Small intestine (tissue), 7 donors: Measurements from ENCODE around the gene KLHL18. TPM values are rescaled to one million over a fixed set of nuclear protein-coding genes. Genes with fewer than 3 reads are reported as not detected.
"Not testable (repeated sequence)": the region's sequence is repeated elsewhere in the genome, so short reads cannot be mapped to it uniquely, and the experiment has no call there.

Experiments used
- DNase-seq, 2 donors: peaks; one replicate each; pipeline versions ENCODE4 v3.0.0 to v3.0.0-alpha.2; 2013
- FAIRE-seq: peaks from 2 replicates; lab custom pipeline; 2012; peaks lifted over from hg19 to GRCh38; lab: Jason Lieb, UNC
- H3K27ac ChIP-seq, 3 donors: one replicate each; pipeline ENCODE4 v1.5.1; 2013; ENCODE audit warnings: low read length in 2 of 3, mild to moderate bottlenecking in 2 of 3, control low read depth in 1 of 3, inconsistent platforms in 1 of 3, low read depth in 1 of 3, moderate library complexity in 1 of 3
- H3K27me3 ChIP-seq, 3 donors: one replicate each; pipeline ENCODE4 v1.6.1; 2013; ENCODE audit warnings: low read length in 3 of 3, inconsistent platforms in 1 of 3; ENCODE audit not compliant: control insufficient read depth in 3 of 3, insufficient read depth in 3 of 3
- H3K36me3 ChIP-seq, 3 donors: one replicate each; pipeline ENCODE4 v1.6.1; 2013; ENCODE audit warnings: low read length in 3 of 3, inconsistent platforms in 1 of 3, low read depth in 1 of 3, mild to moderate bottlenecking in 1 of 3, moderate library complexity in 1 of 3; ENCODE audit not compliant: control insufficient read depth in 3 of 3, insufficient read depth in 2 of 3
- H3K4me1 ChIP-seq, 3 donors: one replicate each; pipeline ENCODE4 v1.6.1; 2013; ENCODE audit warnings: low read length in 2 of 3, inconsistent platforms in 1 of 3, low read depth in 1 of 3, mild to moderate bottlenecking in 1 of 3, moderate library complexity in 1 of 3; ENCODE audit not compliant: control insufficient read depth in 3 of 3, insufficient read depth in 2 of 3
- H3K4me3 ChIP-seq, 3 donors: one replicate each; pipeline ENCODE4 v1.5.1; 2013; ENCODE audit warnings: low read length in 3 of 3, control low read depth in 1 of 3, inconsistent platforms in 1 of 3, low read depth in 1 of 3, mild to moderate bottlenecking in 1 of 3, moderate library complexity in 1 of 3
- H3K9me3 ChIP-seq, 2 donors: one replicate each; pipeline ENCODE4 v1.6.1; 2013; ENCODE audit warnings: low read depth in 1 of 2, low read length in 1 of 2; ENCODE audit not compliant: control insufficient read depth in 2 of 2, insufficient read depth in 1 of 2
- WGBS, 3 donors: extraction: QIAGEN DNeasy Blood & Tissue Kit; methylation state at CpG; one replicate each; pipeline ENCODE4 v1.1.7; 2013; 5-methylcytosine and 5-hydroxymethylcytosine counted together
- polyA plus RNA-seq, 4 donors: library from polyadenylated mRNA; stranded (reverse) in 3 of 4; unstranded in 1 of 4; fragments of 200-250 nt in 3 of 4; fragments of 120-200 nt in 1 of 4; gene quantifications; one replicate each; pipeline versions ENCODE4 v1.2.1 to v1.2.3, GENCODE V29; 2013
- donor health status: healthy with polysubstance abuse.
- donor health status: control.
- donor health status: control.
- donor health status: Bipolar disorder and iron deficiency.
- donor health status: healthy.

KLHL18 gene
- polyA plus RNA-seq, 4 donors: 8.8 to 23.3 (median 17.6) TPM

GRCh38 chr3:47295322-47295721, 12.6 kb downstream of the KLHL18 start:
- no peaks in the 10 kb centered on the region for H3K27me3 ChIP-seq
- WGBS, 3 donors: 85 to 90% (median 90%) methylated on average over 2 of the region's 2 CpGs
- peaks cover 0 to 4% (median 4%) of the 10 kb centered on the region in 3 donors for H3K4me1 ChIP-seq
- H3K27ac ChIP-seq: no peak overlapping the region
- DNase-seq (no peak), FAIRE-seq (no peak)
- H3K9me3 ChIP-seq: no peaks in the 10 kb centered on the region
- H3K36me3 ChIP-seq: peaks cover 0 to 12% (median 2%) of the 10 kb centered on the region in 3 donors
- no peak overlapping the region for H3K4me3 ChIP-seq

GRCh38 chr3:47295976-47296375, 13.2 kb downstream of the KLHL18 start:
- H3K4me1 ChIP-seq: peaks cover 0 to 4% (median 4%) of the 10 kb centered on the region in 3 donors
- 79 to 82% (median 81%) methylated on average over 6 of the region's 6 CpGs for WGBS, 3 donors
- H3K27me3 ChIP-seq: no peaks in the 10 kb centered on the region
- H3K9me3 ChIP-seq: no peaks in the 10 kb centered on the region
- H3K4me3 ChIP-seq: no peak overlapping the region
- DNase-seq: no peak
- H3K36me3 ChIP-seq: peaks cover 0 to 9% (median under 1%) of the 10 kb centered on the region in 3 donors
- no peak overlapping the region for H3K27ac ChIP-seq
- FAIRE-seq: no peak

- Histone ChIP-seq H3K4me3 (no peak overlapping the region), H3K9me3 (no peaks in the 10 kb centered on the region), H3K27me3 (no peaks in the 10 kb centered on the region), H3K36me3 (peaks cover 0 to 11% (median 0%) of the 10 kb centered on the region in 3 donors), H3K27ac (no peak overlapping the region), H3K4me1 (peaks cover 0 to 4% (median 4%) of the 10 kb centered on the region in 3 donors)
- WGBS, 3 donors: 80 to 91% (median 81%) methylated on average over 2 of the region's 2 CpGs
- no peak for FAIRE-seq
- DNase-seq: no peak
Observed at GRCh38 chr3:47296562-47297302, 14.0 kb downstream of the KLHL18 start.

GRCh38 chr3:47298439-47298838, 15.7 kb downstream of the KLHL18 start:
- Histone ChIP-seq H3K4me1 (peaks cover 0 to 4% (median 4%) of the 10 kb centered on the region in 3 donors), H3K27me3 (no peaks in the 10 kb centered on the region), H3K4me3 (no peak overlapping the region), H3K27ac (no peak overlapping the region), H3K36me3 (peaks cover 0 to 19% (median 3%) of the 10 kb centered on the region in 3 donors), H3K9me3 (no peaks in the 10 kb centered on the region)
- DNase-seq (no peak), FAIRE-seq (no peak)
- 85 to 91% (median 89%) methylated on average over 3 of the region's 3 CpGs for WGBS, 3 donors

GRCh38 chr3:47299381-47300318, 16.9 kb downstream of the KLHL18 start:
- no peak overlapping the region for H3K4me3 ChIP-seq
- peaks cover 0 to 17% (median 3%) of the 10 kb centered on the region in 3 donors for H3K36me3 ChIP-seq
- H3K9me3 ChIP-seq: no peaks in the 10 kb centered on the region
- H3K4me1 ChIP-seq: peaks cover 0 to 4% (median 4%) of the 10 kb centered on the region in 3 donors
- no peaks in the 10 kb centered on the region for H3K27me3 ChIP-seq
- 77 to 85% (median 78%) methylated on average over 9 of the region's 9 CpGs for WGBS, 3 donors
- FAIRE-seq (no peak), DNase-seq (peak in 1 of 2 donors; percentile 38)
- H3K27ac ChIP-seq: peak overlapping the region in 1 of 3 donors; percentile 5

- H3K36me3 ChIP-seq: peaks cover 0 to 17% (median 3%) of the 10 kb centered on the region in 3 donors
- no peak overlapping the region for H3K4me3 ChIP-seq
- no peak overlapping the region for H3K27ac ChIP-seq
- DNase-seq (no peak), FAIRE-seq (no peak)
- H3K9me3 ChIP-seq: no peaks in the 10 kb centered on the region
- no peaks in the 10 kb centered on the region for H3K27me3 ChIP-seq
- peaks cover 0 to 4% (median 1%) of the 10 kb centered on the region in 3 donors for H3K4me1 ChIP-seq
Observed at GRCh38 chr3:47301456-47301855, 18.7 kb downstream of the KLHL18 start.

- FAIRE-seq: no peak
- WGBS, 3 donors: 77 to 92% (median 81%) methylated on average over 2 of the region's 2 CpGs
- Histone ChIP-seq H3K27ac (no peak overlapping the region), H3K36me3 (peaks cover 0 to 18% (median 3%) of the 10 kb centered on the region in 3 donors), H3K9me3 (no peaks in the 10 kb centered on the region), H3K4me3 (no peak overlapping the region), H3K27me3 (no peaks in the 10 kb centered on the region), H3K4me1 (no peaks in the 10 kb centered on the region)
- DNase-seq: no peak
Observed at GRCh38 chr3:47306022-47306421, 23.3 kb downstream of the KLHL18 start.

GRCh38 chr3:47309231-47309630, 26.5 kb downstream of the KLHL18 start:
- FAIRE-seq, H3K27me3 ChIP-seq, H3K27ac ChIP-seq, DNase-seq, H3K4me3 ChIP-seq, H3K4me1 ChIP-seq, H3K36me3 ChIP-seq, H3K9me3 ChIP-seq: not testable (repeated sequence)
- 96 to 98% (median 98%) methylated on average over 19 to 28 of the region's 28 CpGs for WGBS, 3 donors
